HG03066 (cell line): ENCODE measurements around the gene HHAT.

Experiments used
- ATAC-seq: cut with Tn5 transposase; IDR thresholded peaks from one replicate; pipeline ENCODE4 v1.9.1; 2021; ENCODE audit warnings: low read depth; ENCODE audit not compliant: unreplicated experiment

The HHAT gene

GRCh38 chr1:210663730-210664573 lies 335.2 kb downstream of the HHAT start:
- ATAC-seq: no peak

- ATAC-seq: no peak
Measured at GRCh38 chr1:210669951-210670350, 341.2 kb downstream of the HHAT start.

- no peak for ATAC-seq
Measured at GRCh38 chr1:210674151-210674550, 345.4 kb downstream of the HHAT start.

- no peak for ATAC-seq
Measured at GRCh38 chr1:210676539-210676938, 347.8 kb downstream of the HHAT start.

GRCh38 chr1:210677533-210677932 lies 348.8 kb downstream of the HHAT start:
- no peak for ATAC-seq

GRCh38 chr1:210678306-210678705 lies 349.6 kb downstream of the HHAT start:
- no peak for ATAC-seq

- ATAC-seq: no peak
Measured at GRCh38 chr1:210681158-210681557, 352.5 kb downstream of the HHAT start.

- no peak for ATAC-seq
Measured at GRCh38 chr1:210683403-210684047, 354.8 kb downstream of the HHAT start.

GRCh38 chr1:210684466-210685294 lies 356.0 kb downstream of the HHAT start:
- peak; percentile 77 for ATAC-seq

- ATAC-seq: no peak
Measured at GRCh38 chr1:210685295-210685650, 356.6 kb downstream of the HHAT start.

GRCh38 chr1:210686841-210687240 lies 358.1 kb downstream of the HHAT start:
- ATAC-seq: no peak

GRCh38 chr1:210687582-210688279 lies 359.0 kb downstream of the HHAT start:
- no peak for ATAC-seq

- ATAC-seq: no peak
Measured at GRCh38 chr1:210688512-210689234, 360.0 kb downstream of the HHAT start.

- no peak for ATAC-seq
Measured at GRCh38 chr1:210689826-210690225, 361.1 kb downstream of the HHAT start.

GRCh38 chr1:210690236-210690635 lies 361.5 kb downstream of the HHAT start:
- ATAC-seq: no peak

GRCh38 chr1:210691039-210691610 lies 362.4 kb downstream of the HHAT start:
- ATAC-seq: no peak

- ATAC-seq: no peak
Measured at GRCh38 chr1:210692796-210693195, 364.1 kb downstream of the HHAT start.

- no peak for ATAC-seq
Measured at GRCh38 chr1:210695026-210695425, 366.3 kb downstream of the HHAT start.

GRCh38 chr1:210696709-210697108 lies 368.0 kb downstream of the HHAT start:
- peak; percentile 94 for ATAC-seq

- no peak for ATAC-seq
Measured at GRCh38 chr1:210697185-210697584, 368.5 kb downstream of the HHAT start.
